ENCODE measurements around the gene RSPH1. TPM values are rescaled to one million over a fixed set of nuclear protein-coding genes. Genes with fewer than 3 reads are reported as not detected.

RSPH1 gene
- total and polyA plus RNA-seq, 2 of the 4 experiments (the other 2 are of a cell fraction): not detected

DNA sequence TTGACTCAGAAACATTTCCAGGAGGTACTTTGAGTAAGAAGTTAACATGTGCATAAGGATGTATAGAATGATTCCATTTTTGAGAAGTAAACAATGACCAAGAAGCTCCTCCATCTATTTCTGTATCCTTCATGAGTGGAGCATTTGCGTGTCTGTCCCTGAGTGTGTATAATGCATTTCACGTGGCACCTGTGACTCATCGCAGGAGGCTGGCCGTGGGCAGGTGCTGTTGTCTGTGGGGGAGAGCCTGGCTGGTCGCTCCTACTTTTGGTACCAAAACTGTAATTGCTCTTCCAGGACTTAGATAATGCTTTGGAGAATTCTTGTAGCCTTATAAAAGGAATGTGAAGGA is 34.1 kb upstream of the RSPH1 start:
- no peak for ATAC-seq (ENCODE audit: low read depth)
- intact Hi-C loops (cut with micrococcal nuclease): no loop called here
- in situ Hi-C loops (cut with MboI; ENCODE audit: low sequenced_read_pairs): no loop called here

More for the DNA sequence above, 34.1 kb upstream of the RSPH1 start:
- Histone ChIP-seq H2AFZ (replicated peaks; ENCODE audit: low read length, poor library complexity) (no peak overlapping the region), H2BK20ac (ENCODE audit: low read depth, low read length) (no peak overlapping the region), H3K79me1 (ENCODE audit: low read depth in 1 of 2, low read length in 2 of 2) (no peaks in the 10 kb centered on the region), H3K9me3 (ENCODE audit: control insufficient read depth, insufficient read depth, low read length) (no peaks in the 10 kb centered on the region), H2BK15ac (ENCODE audit: low read depth, low read length) (no peak overlapping the region), H3K4me2 (ENCODE audit: low read depth, low read length) (no peak overlapping the region), H4K8ac (ENCODE audit: low read depth in 2 of 2, low read length in 2 of 2) (no peak overlapping the region), H2BK120ac (ENCODE audit: low read depth, low read length) (no peak overlapping the region), H3K18ac (ENCODE audit: low read depth, low read length) (no peak overlapping the region), H3K23ac (ENCODE audit: low read depth, low read length) (no peak overlapping the region), H3K9ac (ENCODE audit: low read depth, low read length) (no peak overlapping the region), H3K27ac (ENCODE audit: insufficient read depth, low read length) (no peak overlapping the region), H3K4me3 (ENCODE audit: insufficient read depth, low read depth, low read length) (no peak overlapping the region), H3K4ac (ENCODE audit: low read depth, low read length) (no peak overlapping the region), H3K4me1 (ENCODE audit: control insufficient read depth, insufficient read depth, low read length) (peaks cover 2% of the 10 kb centered on the region; the same call in 1 of the 2 replicates), H2AK9ac (replicated peaks; ENCODE audit: low read depth, low read length, poor library complexity) (no peak overlapping the region), H4K5ac (ENCODE audit: low read depth, low read length) (no peak overlapping the region), H4K91ac (ENCODE audit: insufficient read depth, low read depth, low read length) (no peak overlapping the region), H3K27me3 (ENCODE audit: control insufficient read depth, insufficient read depth, low read length) (peaks cover 23% of the 10 kb centered on the region; the same call in 1 of the 2 replicates), H3K9me1 (ENCODE audit: insufficient read depth, low read length) (no peaks in the 10 kb centered on the region), H2BK5ac (ENCODE audit: low read depth, low read length, poor library complexity, severe bottlenecking) (no peak overlapping the region), H3K56ac (ENCODE audit: extremely low read depth, insufficient read depth, low read length) (no peak overlapping the region), H3K14ac (replicated peaks; ENCODE audit: low read depth, low read length) (no peak overlapping the region), H4K20me1 (ENCODE audit: insufficient read depth, low read length) (no peaks in the 10 kb centered on the region; the same call in 1 of the 2 replicates), H3K36me3 (ENCODE audit: control insufficient read depth, insufficient read depth, low read length) (no peaks in the 10 kb centered on the region), H2AK5ac (ENCODE audit: low read depth, low read length) (no peak overlapping the region)
- dilution Hi-C loops (cut with HindIII; ENCODE audit: low sequenced_read_pairs, unreplicated experiment): no loop called here
- no peak for DNase-seq
- no TSS peak for BruUV-seq (replicated peaks)
- TF ChIP-seq NFE2L2 (IDR thresholded peaks at IDR 0.05; ENCODE audit: low read depth, low read length) (no peak), RCOR1 (IDR thresholded peaks at IDR 0.05; ENCODE audit: insufficient replicate concordance, low read length) (no peak), FOS (IDR thresholded peaks at IDR 0.05; ENCODE audit: low read depth, low read length) (no peak), MAFK (IDR thresholded peaks at IDR 0.05; ENCODE audit: low read depth, low read length) (no peak), USF2 (IDR thresholded peaks at IDR 0.05; ENCODE audit: low read depth, low read length) (no peak), POLR2A (IDR thresholded peaks at IDR 0.05; ENCODE audit: low read depth, low read length) (no peak), MAZ (IDR thresholded peaks at IDR 0.05; ENCODE audit: borderline replicate concordance, low read depth, low read length) (no peak), RAD21 (IDR thresholded peaks at IDR 0.05; ENCODE audit: low read length) (no peak), ELK1 (IDR thresholded peaks at IDR 0.05; ENCODE audit: borderline replicate concordance, low read depth, low read length) (no peak), CTCF (conservative IDR thresholded peaks at IDR 0.05; ENCODE audit: low read depth, low read length) (no peak), BHLHE40 (IDR thresholded peaks at IDR 0.05; ENCODE audit: low read depth, low read length) (no peak), CEBPB (IDR thresholded peaks at IDR 0.05; ENCODE audit: low read depth, low read length) (no peak), RFX5 (IDR thresholded peaks at IDR 0.05; ENCODE audit: low read depth, low read length) (no peak), MXI1 (IDR thresholded peaks at IDR 0.05; ENCODE audit: borderline replicate concordance, low read depth, low read length) (no peak)
- POLR2A ChIA-PET (ENCODE audit: unreplicated experiment): no interaction called here
- CTCF ChIA-PET: no interaction called here
- WGBS, 2 experiments (ENCODE audit: extremely low coverage in 2 of 2, insufficient read length in 1 of 2): 76% methylated on average over 2 of the region's 5 CpGs; no CpG with 5 or more reads in 1 of the 2 experiments

Data from IMR-90 (cell line).